Measurements from ENCODE around the gene UMOD.

The UMOD gene

GRCh38 chr16:20334396-20334795, 18.1 kb downstream of the UMOD start:
- Histone ChIP-seq H3K4me3 (ENCODE audit: low read depth, low read length) (no peak overlapping the region), H3K79me2 (no peaks in the 10 kb centered on the region), H2AFZ (no peak overlapping the region), H3K36me3 (ENCODE audit: control insufficient read depth, insufficient read depth, low read length) (no peaks in the 10 kb centered on the region), H3K4me2 (ENCODE audit: low read length) (no peak overlapping the region), H3K9ac (no peak overlapping the region), H3K27me3 (ENCODE audit: control insufficient read depth, insufficient read depth, low read length) (no peaks in the 10 kb centered on the region), H3K9me3 (ENCODE audit: control insufficient read depth, low read length) (no peaks in the 10 kb centered on the region), H3K4me1 (no peaks in the 10 kb centered on the region), H3K27ac (no peak overlapping the region)
- TF ChIP-seq CTCF (IDR thresholded peaks at IDR 0.05) = no peak

- H3K4me2 ChIP-seq (ENCODE audit: low read length) = no peak overlapping the region
- H3K4me3 ChIP-seq (ENCODE audit: low read depth, low read length) = no peak overlapping the region
- no peak overlapping the region for H3K9ac ChIP-seq
- H3K36me3 ChIP-seq (ENCODE audit: control insufficient read depth, insufficient read depth, low read length) = no peaks in the 10 kb centered on the region
- H3K27ac ChIP-seq = no peak overlapping the region
- no peaks in the 10 kb centered on the region for H3K79me2 ChIP-seq
- no peak for TF ChIP-seq CTCF (IDR thresholded peaks at IDR 0.05)
- no peaks in the 10 kb centered on the region for H3K4me1 ChIP-seq
- H3K9me3 ChIP-seq (ENCODE audit: control insufficient read depth, low read length) = no peaks in the 10 kb centered on the region
- no peak overlapping the region for H2AFZ ChIP-seq
- no peaks in the 10 kb centered on the region for H3K27me3 ChIP-seq (ENCODE audit: control insufficient read depth, insufficient read depth, low read length)
Measured at GRCh38 chr16:20333120-20333519, 19.4 kb downstream of the UMOD start.

GRCh38 chr16:20332411-20332810, 20.1 kb downstream of the UMOD start:
- TF ChIP-seq CTCF (IDR thresholded peaks at IDR 0.05) = no peak
- Histone ChIP-seq H3K79me2 (no peaks in the 10 kb centered on the region), H3K27me3 (ENCODE audit: control insufficient read depth, insufficient read depth, low read length) (no peaks in the 10 kb centered on the region), H3K27ac (no peak overlapping the region), H3K9me3 (ENCODE audit: control insufficient read depth, low read length) (no peaks in the 10 kb centered on the region), H3K4me1 (no peaks in the 10 kb centered on the region), H2AFZ (no peak overlapping the region), H3K4me2 (ENCODE audit: low read length) (no peak overlapping the region), H3K4me3 (ENCODE audit: low read depth, low read length) (no peak overlapping the region), H3K36me3 (ENCODE audit: control insufficient read depth, insufficient read depth, low read length) (no peaks in the 10 kb centered on the region), H3K9ac (no peak overlapping the region)

- no peak for TF ChIP-seq CTCF (IDR thresholded peaks at IDR 0.05)
Measured at GRCh38 chr16:20331635-20332034, 20.9 kb downstream of the UMOD start.

GRCh38 chr16:20329392-20330138, 22.9 kb downstream of the UMOD start:
- Histone ChIP-seq H3K4me3 (ENCODE audit: low read depth, low read length) (no peak overlapping the region), H3K9ac (no peak overlapping the region), H3K4me1 (no peaks in the 10 kb centered on the region), H3K27me3 (ENCODE audit: control insufficient read depth, insufficient read depth, low read length) (no peaks in the 10 kb centered on the region), H3K27ac (no peak overlapping the region), H3K36me3 (ENCODE audit: control insufficient read depth, insufficient read depth, low read length) (no peaks in the 10 kb centered on the region), H3K79me2 (no peaks in the 10 kb centered on the region), H3K4me2 (ENCODE audit: low read length) (no peak overlapping the region), H2AFZ (no peak overlapping the region), H3K9me3 (ENCODE audit: control insufficient read depth, low read length) (no peaks in the 10 kb centered on the region)
- no peak for TF ChIP-seq CTCF (IDR thresholded peaks at IDR 0.05)

More at GRCh38 chr16:20331635-20332034, 20.9 kb downstream of the UMOD start:
- H3K36me3 ChIP-seq (ENCODE audit: control insufficient read depth, insufficient read depth, low read length) = no peaks in the 10 kb centered on the region
- no peaks in the 10 kb centered on the region for H3K4me1 ChIP-seq
- no peak overlapping the region for H3K9ac ChIP-seq
- no peak overlapping the region for H3K4me2 ChIP-seq (ENCODE audit: low read length)
- no peak overlapping the region for H2AFZ ChIP-seq
- no peaks in the 10 kb centered on the region for H3K79me2 ChIP-seq
- no peaks in the 10 kb centered on the region for H3K27me3 ChIP-seq (ENCODE audit: control insufficient read depth, insufficient read depth, low read length)
- H3K27ac ChIP-seq = no peak overlapping the region
- no peaks in the 10 kb centered on the region for H3K9me3 ChIP-seq (ENCODE audit: control insufficient read depth, low read length)
- no peak overlapping the region for H3K4me3 ChIP-seq (ENCODE audit: low read depth, low read length)
